ENCODE measurements around the gene KCNJ6.

KCNJ6 gene

DNA sequence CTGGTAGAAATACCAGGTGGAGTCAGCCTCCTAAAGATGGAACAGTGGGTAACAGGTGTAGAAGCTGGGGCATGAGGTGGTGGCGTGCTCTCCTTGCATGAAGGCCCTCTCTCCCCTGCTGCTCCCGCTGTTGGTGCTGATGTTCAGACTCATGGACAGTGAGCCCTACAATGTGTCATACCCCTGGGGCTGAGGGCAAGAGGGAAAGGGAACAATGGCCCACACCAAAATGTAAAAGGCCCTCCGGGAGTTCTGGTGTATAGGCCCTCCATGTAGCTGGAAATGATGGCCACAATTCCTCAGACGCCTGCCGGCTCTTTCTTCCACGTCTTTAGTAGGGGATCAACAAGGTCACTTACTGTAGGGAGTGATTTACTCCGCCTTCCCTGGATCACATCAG, 354.8 kb downstream of the KCNJ6 start:
- H3K4me3 Mint-ChIP-seq, result no peak overlapping the region
- H3K4me1 Mint-ChIP-seq (ENCODE audit: low read depth), result peaks cover 24% of the 10 kb centered on the region

DNA sequence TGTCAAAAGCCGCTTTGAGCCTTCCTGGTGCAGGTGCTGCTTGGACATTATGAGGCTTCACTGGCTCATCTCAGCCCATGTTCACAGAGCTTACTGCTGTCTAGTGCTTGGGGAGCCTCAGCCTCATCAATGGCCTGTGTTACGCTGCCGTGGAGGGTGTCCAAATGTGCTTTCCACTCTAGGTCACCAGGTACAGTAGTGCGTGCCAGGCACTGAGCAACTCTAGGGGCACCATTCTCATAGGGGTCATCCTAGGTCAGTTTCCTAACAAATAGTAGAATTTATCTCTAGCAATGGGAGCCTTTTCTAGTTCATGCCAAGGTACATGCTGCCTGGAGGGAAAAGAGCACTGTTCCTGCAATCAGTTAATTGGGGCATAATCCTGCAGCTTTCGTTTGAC, 355.9 kb downstream of the KCNJ6 start:
- no peak overlapping the region for H3K4me3 Mint-ChIP-seq
- H3K36me3 Mint-ChIP-seq (ENCODE audit: low read depth), result no peaks in the 10 kb centered on the region
- no peaks in the 10 kb centered on the region for H3K9me3 Mint-ChIP-seq
- no peak overlapping the region for H3K27ac Mint-ChIP-seq
- H3K27me3 Mint-ChIP-seq (ENCODE audit: low read depth), result no peaks in the 10 kb centered on the region
- H3K4me1 Mint-ChIP-seq (ENCODE audit: low read depth), result peaks cover 18% of the 10 kb centered on the region

More for the DNA sequence above, 354.8 kb downstream of the KCNJ6 start:
- H3K27me3 Mint-ChIP-seq (ENCODE audit: low read depth), result no peaks in the 10 kb centered on the region
- no peaks in the 10 kb centered on the region for H3K9me3 Mint-ChIP-seq
- H3K27ac Mint-ChIP-seq, result no peak overlapping the region
- no peaks in the 10 kb centered on the region for H3K36me3 Mint-ChIP-seq (ENCODE audit: low read depth)

GRCh38 chr21:37558676-37559211, 357.5 kb downstream of the KCNJ6 start:
- Mint-ChIP-seq H3K36me3 (ENCODE audit: low read depth) (no peaks in the 10 kb centered on the region), H3K27me3 (ENCODE audit: low read depth) (peaks cover 6% of the 10 kb centered on the region), H3K4me3 (no peak overlapping the region), H3K27ac (no peak overlapping the region), H3K9me3 (no peaks in the 10 kb centered on the region), H3K4me1 (ENCODE audit: low read depth) (peaks cover 7% of the 10 kb centered on the region)

Measured in T-helper 1 cell treated with Interleukin-12 subunit alpha and Interleukin-12 subunit beta and Interleukin-4 antibody, amounts not matched to agents 30 μg/mL and 1 μg/mL, for 36 hours (primary cell).